Inferior parietal cortex (tissue), 1 donor: ENCODE results near the gene RIMBP2.
A peak's percentile ranks its signal among the peaks of the same experiment; 100 is the strongest.

ENCODE experiments used
- DNase-seq: peaks from one replicate; pipeline ENCODE4 v3.0.0-alpha.2; 2016; ENCODE audit errors: extremely low spot score

The RIMBP2 gene

DNA sequence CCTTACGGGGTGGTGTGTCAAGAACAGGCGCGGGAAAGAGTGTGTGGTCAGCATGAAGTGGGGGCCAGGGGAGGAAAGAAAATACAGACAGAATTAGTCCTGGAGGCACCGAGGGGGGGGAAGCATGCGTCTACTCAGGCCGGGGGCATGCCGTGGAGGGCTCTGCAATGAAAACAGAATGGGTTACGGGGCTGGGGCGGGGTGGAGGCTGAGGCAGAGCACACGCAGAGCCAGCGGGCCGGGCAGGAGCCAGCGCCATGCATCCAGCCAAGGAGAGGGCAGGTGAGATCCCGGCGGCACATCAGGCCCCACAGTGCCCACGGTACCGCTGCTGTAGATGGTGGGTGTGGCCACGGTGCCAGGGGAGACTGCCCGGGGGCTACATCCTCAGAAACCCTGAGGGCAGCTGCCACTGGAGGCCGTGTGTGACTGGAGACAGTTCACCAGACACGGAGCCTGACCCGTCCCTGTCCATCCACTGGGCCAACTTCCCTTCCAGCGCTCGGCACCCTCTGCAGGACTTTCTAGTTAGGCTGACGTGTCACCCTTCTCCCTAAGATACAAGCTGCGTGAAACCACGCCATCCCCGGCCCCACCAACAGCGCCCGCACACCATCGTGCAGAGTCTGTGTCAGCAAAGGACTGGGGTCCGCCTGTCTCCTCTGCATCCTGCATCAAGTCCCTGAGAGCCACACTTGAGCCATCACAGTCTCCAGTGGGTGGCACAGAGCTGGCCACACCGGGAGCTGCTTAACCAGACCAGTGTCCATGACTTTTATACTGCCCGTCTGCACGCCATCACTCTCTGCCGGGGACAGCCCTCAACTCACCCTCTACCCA, 291.0 kb downstream of the RIMBP2 start:
- no peak for DNase-seq

DNA sequence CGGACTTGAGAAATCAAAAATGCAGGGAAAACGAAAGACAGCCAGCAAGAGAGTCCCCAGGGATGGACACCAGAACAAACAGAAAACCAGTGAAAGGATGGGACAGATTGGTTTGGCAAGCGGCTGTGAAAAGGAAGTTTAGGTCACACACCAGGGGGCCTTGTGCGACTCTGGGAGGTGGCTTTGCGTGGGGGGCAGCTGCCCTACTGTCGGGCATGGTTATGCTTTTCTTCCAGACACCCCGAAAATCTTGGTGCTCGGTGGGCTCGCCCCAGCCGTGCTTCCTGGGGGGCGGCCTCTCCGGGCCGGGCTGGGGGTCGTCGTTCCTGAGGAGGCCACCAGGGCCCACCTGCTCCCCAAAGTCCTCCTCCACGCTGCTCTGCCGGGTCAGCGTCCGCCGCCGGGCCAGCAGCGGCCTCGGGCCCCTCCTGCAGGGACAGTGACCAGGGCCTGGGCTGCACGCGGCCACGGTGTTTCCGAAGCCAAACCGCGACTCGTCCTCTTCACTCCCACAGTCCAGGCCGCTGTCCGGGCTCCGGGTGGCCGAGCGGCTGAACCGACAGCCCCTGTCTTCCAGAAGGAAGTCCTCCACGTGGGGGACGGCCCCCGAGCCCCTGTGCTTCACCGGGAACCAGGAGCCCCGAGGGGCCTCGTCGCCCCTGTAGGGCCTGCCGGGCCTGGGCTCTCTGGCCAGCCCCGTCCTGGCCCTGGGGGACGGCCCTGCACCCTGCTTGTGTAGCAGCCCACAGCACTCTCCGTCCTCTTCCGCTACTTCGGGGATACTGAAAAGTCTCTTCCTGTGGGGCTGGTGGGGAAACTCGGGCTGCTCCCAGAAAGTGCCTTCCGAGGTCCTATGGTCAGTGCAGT, 291.9 kb downstream of the RIMBP2 start:
- DNase-seq = no peak

DNA sequence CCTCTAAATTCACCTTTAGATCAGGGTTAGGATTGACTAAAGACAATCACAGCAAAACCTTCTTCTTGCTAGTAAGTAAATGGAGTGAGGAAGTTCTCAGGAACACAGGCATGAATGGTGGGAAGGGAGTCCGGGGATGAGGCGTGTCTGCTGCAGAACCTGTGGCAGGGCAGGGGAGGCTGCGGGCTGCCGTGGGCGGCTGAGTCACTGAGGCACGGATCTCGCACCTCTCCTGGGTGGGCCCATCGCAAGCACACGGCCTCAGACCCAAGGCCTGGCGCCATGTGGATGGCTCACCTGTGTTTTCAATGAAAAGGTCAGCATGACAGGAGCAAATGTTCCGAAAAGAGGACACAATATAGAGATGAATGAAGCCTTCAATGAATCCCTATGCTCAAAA, 293.0 kb downstream of the RIMBP2 start:
- DNase-seq = no peak

DNA sequence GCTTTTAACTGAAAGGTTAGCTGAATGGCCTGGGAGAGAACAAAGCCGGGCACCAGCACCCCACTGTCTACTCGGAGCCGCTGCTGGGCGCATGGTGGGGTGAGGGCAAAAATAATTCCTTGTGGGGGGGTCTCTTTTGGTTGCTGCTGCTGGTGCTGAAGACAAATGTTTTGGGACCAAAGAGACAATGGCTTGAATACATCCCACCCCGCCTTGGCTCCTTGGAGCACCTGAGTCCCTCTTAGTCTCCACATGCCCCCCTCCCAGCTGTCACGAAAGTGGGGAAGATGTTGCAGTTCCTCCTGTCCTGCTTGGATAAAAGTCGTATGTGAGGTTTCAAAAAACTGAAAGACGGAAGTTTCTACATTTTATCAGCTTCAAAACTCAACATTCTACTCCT, 293.4 kb downstream of the RIMBP2 start:
- no peak for DNase-seq

DNA sequence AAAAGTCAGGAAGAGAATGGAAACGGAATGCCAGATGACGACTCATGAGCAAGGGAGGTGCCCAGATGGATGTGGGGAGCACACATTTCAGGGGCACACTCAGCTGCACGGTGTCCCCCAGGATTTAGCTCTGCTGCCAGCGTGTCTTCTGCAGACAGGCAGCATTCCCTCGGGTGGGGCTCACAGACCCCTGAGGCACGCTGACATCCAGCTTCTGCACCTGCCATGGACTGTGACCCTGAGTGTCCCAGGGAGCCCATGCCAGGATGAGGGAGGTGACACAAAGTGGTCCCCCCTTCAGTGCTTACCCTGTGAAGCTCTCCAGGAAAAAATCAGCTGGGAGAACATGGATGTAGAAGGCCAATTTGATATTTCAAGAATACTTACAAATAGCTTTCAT, 294.2 kb downstream of the RIMBP2 start:
- DNase-seq = no peak

DNA sequence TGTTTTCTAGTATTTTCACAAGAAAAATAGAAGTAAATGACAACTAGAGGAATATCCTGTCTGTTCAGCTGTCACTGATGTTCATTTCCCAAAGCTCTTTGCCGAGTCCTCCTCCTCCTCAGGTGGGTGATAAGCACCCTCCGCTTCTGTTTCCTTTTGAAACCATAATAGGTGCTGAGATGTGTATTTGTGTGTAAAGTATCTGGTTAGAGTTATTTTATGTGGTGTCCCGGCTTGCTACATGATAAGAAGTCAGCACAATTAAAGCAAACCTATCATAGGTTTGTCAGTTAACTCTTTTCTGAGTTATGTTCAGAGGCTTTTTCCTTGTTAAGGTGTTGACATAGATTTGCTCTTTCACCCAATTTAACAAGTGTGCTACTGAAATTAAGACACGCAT, 296.0 kb downstream of the RIMBP2 start:
- DNase-seq = no peak

DNA sequence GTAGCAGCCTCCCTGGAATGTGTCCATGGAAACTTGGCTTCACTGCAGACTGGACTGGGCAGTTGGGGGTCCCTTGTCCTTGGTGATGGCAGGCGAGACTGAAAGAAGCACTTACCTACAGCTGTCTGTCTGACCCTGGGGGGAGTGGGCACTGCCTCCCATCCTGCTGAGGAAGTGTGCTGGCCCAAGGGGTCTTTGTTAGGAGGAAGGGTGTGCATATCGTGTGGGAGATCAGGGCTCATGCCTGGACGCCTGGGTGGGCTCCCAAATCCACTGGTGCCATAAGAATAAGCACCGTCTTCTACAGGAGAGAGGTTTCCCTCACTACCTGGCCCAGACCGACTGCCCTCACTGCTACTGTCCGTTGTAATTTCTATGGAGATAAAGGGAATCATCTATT, 297.0 kb downstream of the RIMBP2 start:
- DNase-seq = no peak

DNA sequence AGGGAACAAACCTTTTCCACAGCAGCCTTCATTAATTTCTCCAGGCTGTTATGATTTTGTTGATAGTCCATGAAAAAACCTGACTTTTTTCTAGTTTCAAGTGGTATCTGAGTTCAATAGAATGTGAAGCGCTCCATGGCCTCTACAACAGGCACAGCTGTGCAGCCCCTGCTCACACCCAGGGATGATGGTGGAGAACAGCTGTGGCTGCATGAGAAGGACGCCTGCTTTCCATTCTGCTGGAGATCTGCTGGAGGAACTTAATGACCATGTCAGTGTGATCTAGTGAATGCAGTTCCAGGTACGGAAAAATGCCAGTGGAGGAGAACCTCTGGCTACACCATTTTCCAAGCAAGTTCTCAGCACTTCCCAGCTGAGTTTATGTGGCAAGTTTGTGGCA, 297.8 kb downstream of the RIMBP2 start:
- DNase-seq = no peak

DNA sequence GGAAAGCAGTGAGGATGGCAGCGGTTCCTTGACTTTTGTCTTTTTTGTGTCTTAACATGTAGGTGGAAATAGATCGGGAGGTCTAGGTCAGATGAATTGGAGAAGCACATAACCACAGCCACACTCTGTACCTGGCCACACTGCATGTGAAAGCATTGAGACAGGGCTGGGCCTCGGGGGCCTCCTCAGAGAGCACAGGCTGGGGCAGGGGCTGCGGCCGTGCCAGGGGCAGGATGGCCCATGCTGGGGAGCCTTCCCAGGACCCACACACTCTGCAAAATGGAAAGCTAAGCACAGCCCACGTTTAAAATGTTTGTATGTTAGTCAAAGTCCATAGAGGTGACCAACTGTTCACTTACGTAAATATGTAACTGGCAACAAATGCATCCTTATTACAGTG, 301.7 kb downstream of the RIMBP2 start:
- DNase-seq = no peak

DNA sequence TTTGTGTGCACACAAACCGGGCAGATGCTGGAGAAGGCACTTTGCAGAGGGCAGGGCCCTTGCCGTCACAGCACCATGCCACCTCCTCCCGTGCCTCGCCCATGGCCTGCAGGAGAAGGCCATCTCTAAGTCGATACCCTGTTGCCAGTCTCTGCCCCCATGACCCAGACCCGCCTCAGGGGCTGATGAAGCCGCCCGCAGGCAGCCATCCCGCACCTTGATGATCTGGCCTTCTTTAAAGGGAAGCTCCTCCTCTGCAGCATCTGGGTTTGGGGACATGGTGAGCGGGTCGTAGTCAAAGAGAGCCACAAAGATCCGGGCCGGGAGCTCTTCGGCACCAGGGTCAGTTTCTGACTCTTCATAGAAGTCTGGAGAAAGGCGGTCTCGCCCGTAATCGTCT, 302.2 kb downstream of the RIMBP2 start:
- no peak for DNase-seq

DNA sequence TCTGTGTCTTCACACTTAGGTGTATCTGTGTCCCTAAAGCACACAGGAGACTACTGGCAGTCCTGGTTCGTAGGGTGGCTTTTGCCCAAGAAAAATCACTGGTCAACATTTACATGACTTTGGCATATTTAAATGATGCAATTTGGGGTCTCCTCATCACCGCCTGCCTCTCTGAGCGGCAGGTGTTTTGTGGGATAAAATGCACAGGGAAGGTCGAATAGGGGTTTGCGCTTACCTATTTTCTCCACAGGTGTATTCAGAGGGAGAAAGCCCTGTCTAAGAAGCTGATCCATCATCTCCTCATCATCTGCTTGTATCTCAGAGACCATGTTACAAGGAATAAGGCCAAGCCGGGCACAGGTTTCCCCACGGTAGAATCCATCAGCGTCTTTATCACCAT, 303.7 kb downstream of the RIMBP2 start:
- no peak for DNase-seq

DNA sequence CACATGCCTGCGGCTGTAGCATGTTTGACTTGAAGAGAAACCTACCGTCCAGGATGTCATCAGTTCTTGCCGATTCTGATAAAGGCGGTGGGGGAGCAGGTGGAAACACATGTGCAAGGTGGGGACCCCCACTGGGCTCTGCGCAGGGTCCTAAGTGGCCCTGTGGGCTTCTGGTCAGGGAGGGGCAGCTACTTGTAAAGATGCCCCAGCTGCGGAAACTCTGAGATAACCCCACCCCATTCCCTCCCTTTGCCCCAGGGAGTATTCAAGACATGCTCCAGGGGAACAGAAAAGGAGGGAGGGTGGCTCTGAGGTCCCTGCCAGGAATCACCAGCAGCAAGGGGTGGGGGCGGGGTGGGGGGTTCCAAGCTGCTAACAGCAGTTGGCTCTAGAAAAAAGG, 310.8 kb downstream of the RIMBP2 start:
- DNase-seq = no peak

DNA sequence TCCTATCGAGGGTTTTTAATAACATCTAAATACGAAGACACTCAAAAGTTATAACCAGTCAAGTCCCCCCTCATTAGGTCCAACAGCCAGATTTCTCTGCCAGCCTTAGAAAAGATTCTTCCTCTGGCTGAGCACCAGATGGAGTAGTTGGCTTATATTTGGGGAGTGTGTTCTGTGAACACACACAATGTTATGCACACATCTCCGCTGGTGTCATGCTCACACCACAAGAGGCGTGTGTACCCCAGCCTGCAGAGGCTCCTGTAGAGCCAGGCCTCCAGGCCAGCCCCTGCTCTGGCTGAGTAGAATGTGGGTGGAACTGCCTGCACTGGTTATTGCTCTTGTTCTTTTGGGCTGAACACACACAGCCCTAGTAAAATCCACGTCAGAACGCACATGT, 314.4 kb downstream of the RIMBP2 start:
- peak; percentile 42 for DNase-seq

DNA sequence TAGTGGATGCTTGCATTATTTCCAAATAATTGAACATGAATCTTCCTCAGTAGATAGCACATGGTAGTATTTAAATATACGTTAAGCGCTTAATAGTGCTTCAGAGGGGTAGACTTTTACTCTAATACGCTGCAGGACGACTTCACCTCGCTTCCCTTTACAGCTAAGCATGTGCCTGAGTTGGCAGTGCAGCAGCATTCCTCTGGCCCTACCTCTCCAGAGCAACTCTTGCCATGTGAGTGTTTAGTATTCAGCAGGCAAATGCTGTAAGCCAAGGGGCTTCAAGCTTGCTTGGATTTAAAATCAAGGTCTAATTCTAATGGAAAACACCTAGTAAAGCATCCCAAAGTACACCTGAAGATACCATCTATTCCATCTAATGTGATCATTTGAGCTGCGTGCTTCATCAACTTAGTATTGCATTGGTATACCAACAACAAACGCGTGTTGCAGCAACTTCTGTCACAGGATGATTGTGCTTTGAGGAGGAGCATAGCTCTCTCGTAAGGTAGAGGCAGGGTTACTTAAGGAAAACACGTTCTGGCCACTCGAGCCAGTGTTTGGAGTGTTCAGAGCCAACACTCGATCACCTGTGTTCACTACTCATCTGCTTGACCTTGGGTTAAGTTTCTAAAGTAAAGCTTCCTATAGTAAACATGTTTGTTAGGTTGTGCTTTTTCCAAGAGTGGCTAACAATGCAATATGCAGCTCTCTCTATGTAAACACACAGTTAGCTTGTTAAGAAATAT, 317.8 kb downstream of the RIMBP2 start:
- peak; percentile 13 for DNase-seq

DNA sequence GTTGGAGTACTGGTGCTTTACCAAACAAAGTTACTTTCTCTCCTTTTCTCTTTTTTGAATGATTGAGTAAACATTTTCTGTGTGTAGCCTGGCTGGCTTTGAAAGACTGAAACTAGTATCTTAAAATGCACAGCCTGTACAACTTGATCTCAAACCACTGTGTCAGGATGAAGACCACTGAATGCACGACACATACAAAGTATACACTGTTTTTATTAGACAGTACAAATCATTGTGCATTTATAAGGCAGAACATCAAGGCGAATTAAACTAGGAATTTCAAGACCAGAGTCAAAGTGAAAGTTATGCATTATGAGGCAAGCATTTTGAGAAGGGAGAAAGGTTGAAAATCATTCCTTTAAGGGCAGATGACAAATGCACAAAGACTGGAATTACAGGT, 319.4 kb downstream of the RIMBP2 start:
- no peak for DNase-seq

DNA sequence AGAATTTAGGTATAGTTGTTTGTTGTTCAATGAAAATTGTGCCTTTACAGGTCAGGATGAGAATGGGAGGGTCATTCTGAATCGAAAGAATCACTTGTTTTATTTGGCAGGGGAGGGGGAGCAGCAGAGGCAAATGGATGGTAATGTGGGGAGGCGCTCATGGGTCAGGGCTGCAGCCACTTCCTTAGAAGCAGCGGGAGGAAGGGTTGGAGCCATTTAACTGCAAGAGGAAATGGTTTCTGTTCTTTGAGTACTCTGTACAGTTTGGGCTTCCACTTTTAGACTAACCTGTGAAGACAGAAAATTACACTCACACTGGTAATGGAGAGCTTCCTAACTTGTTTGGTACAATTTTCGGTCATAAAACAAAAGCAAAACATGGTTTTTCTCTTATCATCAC, 321.2 kb downstream of the RIMBP2 start:
- DNase-seq = no peak

DNA sequence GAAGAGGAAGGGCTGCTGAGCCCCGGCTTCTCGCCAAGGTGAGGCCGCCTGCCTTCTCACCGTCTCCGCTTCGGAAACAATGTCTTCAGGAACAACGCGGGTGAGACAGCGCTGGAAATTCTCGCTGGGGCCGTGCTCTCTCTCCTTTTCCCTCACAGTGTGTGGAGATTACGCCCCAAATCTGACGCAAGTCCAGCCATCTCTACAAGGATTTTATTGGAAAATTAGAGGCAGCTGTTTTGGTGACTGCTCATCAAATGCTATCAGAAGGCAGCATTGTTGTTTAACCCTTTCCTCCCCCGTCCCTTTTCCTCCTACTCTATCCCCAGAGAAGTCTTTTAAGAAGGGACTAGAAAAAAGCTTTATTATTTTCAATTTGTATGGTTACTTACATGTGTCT, 324.9 kb downstream of the RIMBP2 start:
- DNase-seq = no peak

DNA sequence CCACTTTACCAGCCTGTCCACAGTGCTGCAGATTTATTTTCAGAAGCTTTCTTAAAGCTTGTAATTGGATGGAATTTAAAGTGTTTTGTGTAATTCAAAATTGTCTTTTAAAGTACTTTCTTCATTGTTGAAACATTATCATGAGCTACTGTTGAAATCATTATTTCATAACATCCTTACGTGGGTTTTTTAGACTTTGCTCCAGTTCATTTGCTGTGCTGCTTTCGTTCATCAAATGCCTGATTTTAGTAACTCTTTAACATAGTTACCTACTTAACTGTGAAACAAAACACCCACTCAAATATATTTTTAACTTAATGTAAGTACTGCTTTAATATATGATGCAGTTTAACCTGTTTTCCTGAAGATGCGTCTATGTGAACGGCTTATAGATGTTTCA, 330.9 kb downstream of the RIMBP2 start:
- no peak for DNase-seq

DNA sequence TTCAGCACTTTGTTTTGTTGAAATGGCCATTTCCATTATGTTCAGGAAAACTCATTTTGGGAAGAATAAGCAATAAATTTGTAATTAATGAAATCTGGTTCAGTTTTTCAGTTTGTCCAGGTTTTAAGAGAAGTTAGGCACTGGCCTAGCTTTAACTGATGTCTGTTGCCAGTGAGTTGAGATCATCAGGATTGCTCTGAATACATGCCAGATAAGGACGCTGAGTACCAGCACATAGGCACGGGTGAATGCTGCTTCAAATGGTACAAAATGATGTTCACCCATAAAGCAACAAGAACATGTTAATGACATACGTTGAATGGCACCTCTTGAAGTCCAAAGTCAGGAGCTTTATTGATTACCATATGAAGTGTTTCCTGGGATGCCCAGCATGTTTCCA, 331.9 kb downstream of the RIMBP2 start:
- no peak for DNase-seq

DNA sequence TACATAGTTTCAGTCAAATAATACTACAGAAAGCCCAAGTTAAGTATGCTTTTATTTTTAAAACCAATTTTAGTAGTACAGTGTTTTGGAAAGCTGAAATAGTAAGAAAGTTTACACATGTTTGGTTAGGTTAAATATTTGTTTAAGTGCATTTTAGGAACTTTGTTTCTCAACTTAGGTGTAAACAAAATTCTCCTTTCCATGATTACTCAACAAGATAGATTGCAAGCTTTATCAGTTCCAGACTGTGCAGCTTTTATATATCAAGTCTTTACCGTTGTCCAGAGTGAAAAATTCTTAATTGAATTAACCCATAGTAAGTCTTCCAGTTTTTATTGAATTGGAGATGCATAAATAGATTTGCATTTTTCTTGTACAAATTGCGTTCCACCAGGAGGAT, 333.3 kb downstream of the RIMBP2 start:
- DNase-seq = no peak

DNA sequence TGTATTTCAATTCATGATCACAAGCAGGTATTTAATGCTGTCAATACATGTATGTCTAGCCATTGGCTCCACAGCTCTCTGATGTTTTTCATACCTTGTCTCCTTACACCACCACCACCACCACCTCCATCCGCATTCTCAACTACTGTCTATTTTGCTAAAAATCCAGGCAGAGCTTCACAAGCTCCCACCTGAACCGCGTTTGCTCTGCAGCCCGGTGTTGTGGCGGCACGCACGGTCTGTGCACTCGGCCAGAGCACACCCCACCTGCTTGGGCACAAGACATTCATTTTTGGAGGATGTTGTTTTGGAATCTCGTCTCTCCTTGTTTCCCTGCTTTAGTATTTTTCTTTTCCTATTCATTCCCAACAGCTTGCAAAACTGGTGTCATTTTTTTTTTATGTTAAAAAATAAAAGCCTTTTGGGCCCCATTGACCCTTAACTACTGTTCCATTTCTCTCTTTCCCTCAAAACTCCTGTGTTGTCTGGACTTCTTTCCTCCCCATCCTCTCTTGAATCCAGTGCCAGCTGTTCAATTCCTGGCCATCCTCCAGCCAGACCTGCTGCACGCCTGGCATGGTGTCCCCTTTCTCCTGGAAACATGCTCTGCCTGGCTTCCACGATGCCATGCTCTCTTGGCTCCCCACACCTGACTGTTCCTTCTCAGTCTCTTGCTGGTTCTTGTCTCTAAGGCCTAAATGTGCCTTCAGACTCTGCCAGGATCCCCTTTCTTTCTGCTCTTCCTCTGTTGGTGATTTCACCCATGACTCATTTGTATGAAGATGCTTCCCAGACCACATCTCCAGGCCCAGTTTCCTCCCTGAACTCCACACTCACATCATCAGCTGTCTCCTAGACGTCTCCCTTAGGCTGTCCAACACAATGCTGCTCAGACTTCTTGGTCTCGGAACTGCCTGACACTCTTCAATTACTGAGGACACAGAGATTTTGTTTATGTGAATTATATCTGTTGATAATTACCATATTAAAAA, 340.5 kb downstream of the RIMBP2 start:
- DNase-seq = no peak
